ENCODE data around the gene SESTD1.

SESTD1 gene

GRCh38 chr2:179264368-179265081, at the start of gene SESTD1:
TSS of gene SESTD1 (minus strand) at chr2:179264832. CDS start at chr2:179191841, 72,991 bp downstream.
- peak; percentile 77 for DNase-seq (ENCODE audit: low spot score)

- DNase-seq (ENCODE audit: low spot score): no peak
Observed at GRCh38 chr2:179313057-179313456, 48.4 kb upstream of the SESTD1 start.

- peak; percentile 22 for DNase-seq (ENCODE audit: low spot score)
Observed at GRCh38 chr2:179311101-179311500, 46.5 kb upstream of the SESTD1 start.

- no peak for DNase-seq (ENCODE audit: low spot score)
Observed at GRCh38 chr2:179307616-179308371, 43.2 kb upstream of the SESTD1 start.

GRCh38 chr2:179305125-179305524, 40.5 kb upstream of the SESTD1 start:
- DNase-seq (ENCODE audit: low spot score): no peak

- DNase-seq (ENCODE audit: low spot score): no peak
Observed at GRCh38 chr2:179304424-179304823, 39.8 kb upstream of the SESTD1 start.

GRCh38 chr2:179302764-179303571, 38.3 kb upstream of the SESTD1 start:
- DNase-seq (ENCODE audit: low spot score): no peak

GRCh38 chr2:179302149-179302548, 37.5 kb upstream of the SESTD1 start:
- no peak for DNase-seq (ENCODE audit: low spot score)

GRCh38 chr2:179298666-179299065, 34.0 kb upstream of the SESTD1 start:
- no peak for DNase-seq (ENCODE audit: low spot score)

- no peak for DNase-seq (ENCODE audit: low spot score)
Observed at GRCh38 chr2:179297927-179298326, 33.3 kb upstream of the SESTD1 start.

- no peak for DNase-seq (ENCODE audit: low spot score)
Observed at GRCh38 chr2:179290329-179290728, 25.7 kb upstream of the SESTD1 start.

- DNase-seq (ENCODE audit: low spot score): no peak
Observed at GRCh38 chr2:179285060-179285459, 20.4 kb upstream of the SESTD1 start.

GRCh38 chr2:179277429-179278196, 13.0 kb upstream of the SESTD1 start:
- DNase-seq (ENCODE audit: low spot score): no peak

GRCh38 chr2:179275253-179276012, 10.8 kb upstream of the SESTD1 start:
- DNase-seq (ENCODE audit: low spot score): no peak

- no peak for DNase-seq (ENCODE audit: low spot score)
Observed at GRCh38 chr2:179274749-179275148, 10.1 kb upstream of the SESTD1 start.

- DNase-seq (ENCODE audit: low spot score): peak; percentile 82
Observed at GRCh38 chr2:179273461-179273962, 8.9 kb upstream of the SESTD1 start.

GRCh38 chr2:179272406-179273192, 8.0 kb upstream of the SESTD1 start:
- peak; percentile 94 for DNase-seq (ENCODE audit: low spot score)

- no peak for DNase-seq (ENCODE audit: low spot score)
Observed at GRCh38 chr2:179270689-179271088, 6.1 kb upstream of the SESTD1 start.

- DNase-seq (ENCODE audit: low spot score): no peak
Observed at GRCh38 chr2:179268277-179268925, 3.8 kb upstream of the SESTD1 start.

Data from globus pallidus (tissue), 1 donor.